ELR (cell line): Measurements from ENCODE around the gene OLR1.
"Not testable (repeated sequence)": the region's sequence is repeated elsewhere in the genome, so short reads cannot be mapped to it uniquely, and the experiment has no call there.

Source experiments
- DNase-seq: peaks from one replicate; pipeline ENCODE4 v3.0.0-alpha.2; 2015; ENCODE audit warnings: low read depth

OLR1 gene

DNA sequence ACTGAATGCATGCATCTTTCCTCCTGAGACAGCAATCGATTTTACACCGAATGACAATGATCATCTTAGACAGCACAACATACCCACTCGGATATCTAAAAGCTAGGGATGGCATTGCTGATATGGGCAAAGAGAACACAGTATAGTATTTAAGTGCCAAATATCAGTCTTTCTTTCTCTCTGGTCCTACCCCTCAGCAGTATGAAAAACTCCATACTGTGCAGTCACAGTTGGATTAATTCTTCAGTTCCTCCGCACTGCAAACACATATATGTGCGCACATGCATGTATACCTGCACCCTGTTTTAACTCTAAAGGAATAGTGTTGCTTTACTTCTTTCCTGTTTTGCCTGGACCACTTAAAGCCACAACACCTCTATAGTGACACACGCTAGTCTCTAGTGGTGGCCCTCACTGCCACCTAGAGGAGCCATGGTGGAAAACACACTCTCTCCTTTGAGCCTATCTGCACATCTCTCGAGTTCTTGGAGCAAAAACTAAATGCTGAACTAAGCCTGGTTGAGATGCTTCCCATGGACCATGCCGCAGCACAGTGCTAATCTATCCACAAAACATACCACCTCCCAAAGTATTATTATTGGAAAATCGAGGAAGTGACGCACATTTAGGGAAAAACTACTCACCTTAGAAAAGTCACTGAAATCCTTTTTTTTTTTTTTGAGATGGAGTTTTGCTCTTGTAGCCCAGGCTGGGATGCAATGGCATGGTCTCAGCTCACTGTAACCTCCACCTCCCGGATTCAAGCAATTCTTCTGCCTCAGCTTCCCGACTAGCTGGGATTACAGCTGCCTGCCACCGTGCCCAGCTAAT lies 18.8 kb upstream of the OLR1 start:
- DNase-seq: peak; percentile 77

DNA sequence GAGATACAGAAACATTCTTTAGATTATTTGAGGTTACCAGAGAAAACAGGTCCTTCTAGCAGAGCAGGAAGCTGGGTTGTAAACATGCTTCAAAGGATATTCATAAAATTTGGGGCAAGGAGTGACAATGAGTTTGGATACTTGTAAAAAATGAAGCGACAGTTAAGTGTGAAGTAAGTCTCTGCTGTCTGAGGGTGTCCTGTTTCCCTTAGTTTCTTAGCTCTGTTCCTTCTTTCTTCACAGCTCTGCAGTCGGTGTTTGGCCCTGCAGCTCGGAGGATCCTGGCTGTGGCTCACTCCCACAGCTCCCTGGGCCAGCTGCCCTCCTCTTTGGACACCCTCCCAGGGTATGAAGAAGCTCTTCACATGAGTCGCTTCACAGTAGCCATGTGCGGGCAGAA lies 17.7 kb upstream of the OLR1 start:
- no peak for DNase-seq

DNA sequence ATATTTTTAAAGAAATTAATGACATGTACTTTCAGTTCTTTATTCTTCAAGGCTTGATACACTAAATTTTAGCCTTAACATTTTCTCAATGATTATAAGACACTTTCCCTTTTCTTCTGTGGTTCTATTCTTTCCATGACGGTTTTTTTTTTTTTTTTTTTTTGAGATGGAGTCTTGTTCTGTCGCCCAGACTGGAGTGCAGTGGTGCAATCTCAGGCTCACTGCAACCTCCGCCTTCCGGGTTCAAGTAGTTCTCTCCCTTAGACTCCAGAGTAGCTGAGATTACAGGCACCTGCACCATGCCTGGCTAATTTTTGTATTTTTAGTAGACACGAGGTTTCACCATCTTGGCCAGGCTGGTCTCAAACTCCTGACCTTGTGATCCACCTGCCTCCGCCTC lies 15.0 kb upstream of the OLR1 start:
- DNase-seq: not testable (repeated sequence)

DNA sequence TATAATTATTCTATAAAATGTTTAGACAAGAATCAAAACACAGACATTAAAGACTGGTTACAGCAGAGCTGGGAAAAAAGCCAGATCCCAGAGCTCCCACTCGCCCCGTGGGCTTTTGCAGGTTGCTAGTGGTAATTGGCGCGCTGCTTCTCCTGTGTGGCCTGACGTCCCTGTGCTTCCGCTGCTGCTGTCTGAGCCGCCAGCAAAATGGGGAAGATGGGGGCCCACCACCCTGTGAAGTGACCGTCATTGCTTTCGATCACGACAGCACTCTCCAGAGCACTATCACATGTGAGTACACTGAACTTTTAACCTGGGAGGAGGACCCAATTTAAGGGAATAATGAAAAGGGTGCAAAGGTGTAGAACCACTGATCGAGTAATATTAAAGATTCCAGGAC lies 14.4 kb upstream of the OLR1 start:
- DNase-seq: no peak

DNA sequence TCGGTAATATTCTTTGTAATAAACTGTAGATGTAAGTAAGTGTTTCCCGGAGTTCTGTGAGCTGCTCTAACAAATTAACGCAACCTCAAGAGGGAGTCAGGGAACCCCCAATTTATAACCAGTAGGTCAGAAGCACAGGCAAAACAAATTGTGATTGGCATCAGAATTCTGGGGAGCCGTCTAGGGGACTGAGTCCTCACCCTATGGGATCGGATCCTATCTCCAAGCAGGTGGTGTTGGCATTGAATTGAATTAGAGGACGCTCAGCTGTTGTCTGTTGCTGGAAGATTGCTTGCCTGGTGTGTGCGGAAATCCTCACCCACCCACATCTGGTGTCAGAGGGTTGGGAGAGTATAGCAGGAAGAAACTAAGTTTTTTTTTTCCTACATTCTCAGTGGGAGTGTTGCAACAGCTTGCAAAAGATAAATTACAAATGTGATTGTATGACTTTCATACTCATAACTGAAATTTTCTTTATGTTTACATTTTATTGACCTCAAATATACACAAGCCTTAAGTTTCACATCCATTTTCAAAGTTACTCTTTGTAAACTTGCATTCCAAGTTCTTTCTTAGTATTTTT lies 12.4 kb upstream of the OLR1 start:
- peak; percentile 66 for DNase-seq

GRCh38 chr12:10182354-10183049 lies 10.6 kb upstream of the OLR1 start:
- DNase-seq: peak; percentile 85

- DNase-seq: peak; percentile 59
These were observed 7.8 kb upstream of the OLR1 start for GRCh38 chr12:10179776-10180181.

- DNase-seq: no peak
These were observed 6.9 kb upstream of the OLR1 start, which contains the start of gene TMEM52B for GRCh38 chr12:10178821-10179220. Gene TMEM52B, plus strand, starts transcription at chr12:10179032. Its CDS starts 543 bp downstream, at chr12:10179575.

DNA sequence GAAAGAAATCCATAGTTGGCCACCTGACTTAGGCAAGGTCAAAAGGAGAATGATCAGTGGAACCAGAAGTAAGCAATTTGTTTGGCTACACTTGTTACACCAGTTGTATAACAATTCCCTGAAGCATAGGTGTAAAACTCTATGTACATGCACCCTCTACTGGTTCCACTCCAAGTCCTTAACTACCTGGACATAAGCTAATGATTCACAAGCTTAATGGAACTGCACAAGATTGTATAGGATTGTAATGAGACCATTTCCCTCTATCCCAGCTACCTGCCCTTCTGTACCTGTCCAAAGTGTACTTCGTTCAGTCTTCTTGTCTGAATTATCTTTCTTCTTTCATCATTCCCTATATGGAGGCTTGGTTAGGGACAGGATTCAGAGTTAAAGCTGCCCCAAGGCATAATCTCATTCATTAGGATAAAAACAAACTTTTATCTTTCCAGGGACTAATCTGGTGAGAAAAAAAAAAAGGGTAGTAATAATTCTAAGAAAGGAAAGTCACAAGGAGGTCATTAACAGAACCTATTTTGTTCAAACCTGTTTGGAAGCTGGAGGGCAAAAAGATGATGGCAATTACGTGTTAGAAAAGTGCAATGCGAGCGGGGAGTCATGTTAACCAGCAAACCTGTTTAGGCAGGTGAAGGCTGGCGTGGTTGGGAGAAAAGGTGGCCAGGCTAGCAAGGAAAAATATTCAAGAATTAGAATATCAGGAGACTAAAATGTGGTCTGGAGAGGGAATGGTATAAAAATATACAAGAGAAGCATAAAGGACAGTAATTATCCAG lies 4.1 kb upstream of the OLR1 start:
- DNase-seq: no peak

DNA sequence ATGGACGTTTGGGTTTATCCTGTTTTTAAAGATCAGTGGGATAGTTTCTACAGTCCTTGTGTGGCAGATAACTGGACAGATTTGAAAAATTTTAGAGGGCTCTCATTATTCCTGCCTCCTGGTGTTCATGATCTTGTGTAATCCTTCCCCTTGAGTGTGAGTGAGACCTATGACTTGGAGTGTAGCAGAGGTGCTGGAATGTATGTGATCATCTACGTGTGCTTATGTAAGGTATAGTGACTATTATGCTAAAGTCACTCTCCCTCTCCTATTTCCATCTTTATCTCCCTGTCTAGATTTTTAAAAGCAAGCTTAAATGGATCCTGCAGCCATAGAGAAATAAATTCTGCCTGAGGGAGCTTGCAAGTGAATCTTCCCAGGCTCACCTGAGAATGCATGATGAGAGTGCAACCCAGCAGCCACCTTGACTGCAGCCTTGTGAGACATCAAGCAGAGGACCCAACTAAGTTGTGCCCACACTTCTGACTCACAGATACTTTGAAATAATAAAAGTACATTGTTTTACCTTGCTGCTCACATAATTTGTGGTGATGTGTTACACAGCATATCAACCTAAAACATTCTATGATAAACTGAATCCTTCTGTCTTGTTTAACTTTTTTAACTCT lies 3.2 kb upstream of the OLR1 start:
- no peak for DNase-seq

DNA sequence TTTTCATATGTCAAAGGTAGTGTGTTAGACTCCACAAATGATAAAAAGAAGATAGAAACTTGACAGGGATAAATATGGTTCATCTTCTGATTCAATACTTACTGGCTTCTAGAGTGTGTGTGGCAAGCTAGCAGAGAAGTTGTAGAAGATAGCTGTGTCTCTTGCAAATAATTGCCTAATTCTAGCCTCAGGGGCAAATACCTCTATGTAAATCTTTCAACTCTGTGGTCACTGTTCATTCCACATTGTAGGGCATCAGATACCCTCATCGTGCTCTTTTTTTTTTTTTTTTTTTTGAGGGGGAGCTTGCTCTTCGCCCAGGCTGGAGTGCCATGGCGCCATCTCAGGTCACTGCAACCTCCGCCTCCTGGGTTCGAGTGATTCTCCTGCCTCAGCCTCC lies 1.7 kb downstream of the OLR1 start:
- peak; percentile 56 for DNase-seq

DNA sequence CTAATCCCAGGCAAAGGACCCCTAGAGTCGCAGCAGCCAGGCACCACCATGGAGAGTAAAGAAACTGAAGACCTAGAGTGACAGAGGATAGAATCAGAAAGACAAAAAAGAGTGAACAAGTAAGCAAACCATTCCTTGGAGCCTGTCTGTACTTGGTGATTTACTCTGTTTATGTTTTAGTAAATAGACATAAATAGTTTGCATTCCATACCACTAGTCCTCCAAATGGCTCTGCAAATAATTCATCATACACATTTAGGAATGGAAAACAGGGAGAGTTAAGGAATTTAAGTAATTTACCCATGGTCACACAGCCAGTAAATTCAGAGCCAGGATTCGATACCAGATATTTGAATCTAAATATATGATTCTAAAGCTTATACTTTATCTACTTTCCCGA lies 2.8 kb downstream of the OLR1 start:
- DNase-seq: peak; percentile 37

DNA sequence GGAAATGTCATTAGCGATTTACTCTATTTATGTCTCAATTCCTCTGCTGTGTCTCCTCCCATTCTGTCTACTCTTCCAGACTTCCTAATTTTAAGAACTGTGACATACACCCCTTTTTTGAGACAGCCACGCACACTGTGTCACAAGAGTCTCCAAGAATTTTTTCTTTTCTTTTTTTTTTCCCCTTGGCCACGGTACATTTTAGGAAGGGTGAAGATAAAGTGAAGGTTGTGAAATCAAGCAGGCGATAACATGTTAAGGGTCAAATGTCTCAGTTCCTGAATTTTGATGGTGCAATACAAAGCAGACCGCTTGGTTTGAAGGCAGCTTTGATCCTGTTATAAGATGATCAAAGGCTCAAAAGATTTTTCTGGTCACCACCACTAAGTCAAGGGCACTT lies 4.3 kb downstream of the OLR1 start:
- DNase-seq: no peak

DNA sequence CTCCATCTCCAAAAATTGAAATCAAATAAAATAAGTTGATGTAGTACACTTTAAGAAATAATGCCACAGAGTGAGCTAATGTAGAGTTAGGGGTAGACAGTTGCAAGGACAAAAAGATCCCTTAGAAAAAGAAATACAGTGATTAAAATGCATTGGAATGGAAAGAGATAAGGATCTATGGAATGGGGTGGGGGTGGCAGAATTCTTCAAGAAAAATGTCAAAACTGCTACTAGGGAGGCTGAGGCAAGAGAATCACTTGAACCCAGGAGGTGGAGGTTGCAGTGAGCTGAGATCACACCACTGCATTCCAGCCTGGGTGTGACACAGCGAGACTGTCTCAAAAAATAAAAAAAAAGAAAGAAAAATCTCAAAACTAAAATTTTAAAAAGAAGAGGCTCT lies 6.5 kb downstream of the OLR1 start:
- no peak for DNase-seq

DNA sequence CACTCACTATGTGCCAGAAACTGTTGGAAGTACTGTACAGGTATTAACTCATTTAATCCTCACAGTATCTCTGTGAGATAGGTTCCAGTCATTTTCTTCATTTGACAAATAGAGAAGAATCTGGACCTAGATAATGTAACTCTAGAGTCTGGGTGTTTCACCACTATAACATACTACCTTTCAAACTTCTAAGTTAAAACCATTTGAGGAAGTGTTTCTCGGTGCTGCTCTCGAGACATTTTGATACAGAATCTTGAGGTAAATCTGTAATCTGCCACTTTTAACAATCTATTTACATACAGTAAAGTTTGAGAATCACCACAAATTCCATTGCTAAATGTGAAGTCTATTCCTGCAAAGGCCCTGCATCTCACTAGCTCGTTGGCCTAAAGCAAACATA lies 8.8 kb downstream of the OLR1 start:
- no peak for DNase-seq

DNA sequence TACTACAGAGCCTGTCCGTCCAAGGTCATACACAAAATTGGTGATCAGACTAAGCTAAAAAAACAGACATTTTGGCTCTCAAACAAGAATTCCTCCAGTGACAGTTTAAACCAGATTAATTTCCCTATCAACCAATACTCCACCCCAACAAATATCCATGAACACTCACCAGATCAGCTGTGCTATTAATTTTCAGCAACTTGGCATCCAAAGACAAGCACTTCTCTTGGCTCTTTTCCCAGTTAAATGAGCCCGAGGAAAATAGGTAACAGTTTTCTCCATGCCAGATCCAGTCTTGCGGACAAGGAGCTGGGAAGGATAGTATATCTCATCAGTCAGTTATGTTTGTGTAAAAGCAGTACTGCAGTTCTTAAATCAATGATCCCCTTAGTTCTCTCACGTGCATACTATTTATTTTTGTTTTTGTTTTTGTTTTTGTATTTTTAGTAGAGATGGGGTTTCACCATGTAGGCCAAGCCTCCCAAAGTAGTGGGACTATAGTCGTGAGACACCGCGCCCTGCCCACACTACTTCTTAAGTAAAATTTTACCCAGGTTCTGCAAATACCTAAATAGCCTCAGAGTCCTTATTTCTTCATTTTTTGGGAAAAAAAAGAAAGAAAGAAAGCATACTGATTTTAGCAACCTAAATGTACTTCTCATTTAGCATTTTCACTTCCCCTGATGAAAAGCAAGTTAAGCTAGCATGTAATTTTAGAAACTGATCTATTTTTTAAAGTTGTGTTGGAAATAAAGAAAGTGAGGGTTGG lies 11.1 kb downstream of the OLR1 start:
- DNase-seq: no peak

DNA sequence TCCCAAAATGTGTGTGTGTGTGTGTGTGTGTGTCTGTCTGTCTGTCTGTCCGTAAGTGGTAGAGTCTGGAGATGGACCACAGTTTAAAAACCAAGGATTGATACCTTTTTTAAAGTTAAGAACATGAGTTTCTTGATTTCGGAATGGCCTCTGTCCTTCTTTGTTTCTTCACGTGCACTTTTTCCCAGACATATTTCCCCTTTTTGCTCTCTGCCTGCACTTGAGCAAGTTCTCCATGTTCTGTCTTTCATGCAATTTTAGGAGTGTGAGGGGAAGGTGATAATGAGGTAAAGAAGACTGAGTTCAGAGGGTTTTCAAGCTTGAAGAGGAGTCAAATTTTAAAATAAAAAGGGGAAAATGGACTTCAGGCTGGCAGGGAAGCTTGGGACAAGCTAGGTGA lies 12.7 kb downstream of the OLR1 start:
- no peak for DNase-seq

- DNase-seq: no peak
These were observed 13.5 kb downstream of the OLR1 start for GRCh38 chr12:10158406-10158805.

- no peak for DNase-seq
These were observed 16.0 kb downstream of the OLR1 start for GRCh38 chr12:10155966-10156365.

- DNase-seq: no peak
These were observed 17.8 kb downstream of the OLR1 start for GRCh38 chr12:10154145-10154496.
